Measurements from ENCODE around the gene PUS1.
"Not testable (repeated sequence)": the region's sequence is repeated elsewhere in the genome, so short reads cannot be mapped to it uniquely, and the experiment has no call there.

PUS1 gene

GRCh38 chr12:131944601-131945251 lies 15.7 kb downstream of the PUS1 start:
- in situ Hi-C loops (cut with HindIII; ENCODE audit: low sequenced_read_pairs), result no loop called here

GRCh38 chr12:131946757-131947156 lies 17.7 kb downstream of the PUS1 start:
- in situ Hi-C loops (cut with HindIII; ENCODE audit: low sequenced_read_pairs), result no loop called here
- no peak for DNase-seq (ENCODE audit: low read depth, low spot score)

More at GRCh38 chr12:131944601-131945251, 15.7 kb downstream of the PUS1 start:
- no peak for DNase-seq (ENCODE audit: low read depth, low spot score)
- TF ChIP-seq, protein P1, sequence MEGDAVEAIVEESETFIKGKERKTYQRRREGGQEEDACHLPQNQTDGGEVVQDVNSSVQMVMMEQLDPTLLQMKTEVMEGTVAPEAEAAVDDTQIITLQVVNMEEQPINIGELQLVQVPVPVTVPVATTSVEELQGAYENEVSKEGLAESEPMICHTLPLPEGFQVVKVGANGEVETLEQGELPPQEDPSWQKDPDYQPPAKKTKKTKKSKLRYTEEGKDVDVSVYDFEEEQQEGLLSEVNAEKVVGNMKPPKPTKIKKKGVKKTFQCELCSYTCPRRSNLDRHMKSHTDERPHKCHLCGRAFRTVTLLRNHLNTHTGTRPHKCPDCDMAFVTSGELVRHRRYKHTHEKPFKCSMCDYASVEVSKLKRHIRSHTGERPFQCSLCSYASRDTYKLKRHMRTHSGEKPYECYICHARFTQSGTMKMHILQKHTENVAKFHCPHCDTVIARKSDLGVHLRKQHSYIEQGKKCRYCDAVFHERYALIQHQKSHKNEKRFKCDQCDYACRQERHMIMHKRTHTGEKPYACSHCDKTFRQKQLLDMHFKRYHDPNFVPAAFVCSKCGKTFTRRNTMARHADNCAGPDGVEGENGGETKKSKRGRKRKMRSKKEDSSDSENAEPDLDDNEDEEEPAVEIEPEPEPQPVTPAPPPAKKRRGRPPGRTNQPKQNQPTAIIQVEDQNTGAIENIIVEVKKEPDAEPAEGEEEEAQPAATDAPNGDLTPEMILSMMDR (IDR thresholded peaks at IDR 0.05; ENCODE audit: low read depth, low read length), result no peak
- H3K4me3 ChIP-seq (ENCODE audit: low read depth, low read length), result no peak overlapping the region

GRCh38 chr12:131947482-131948027 lies 18.5 kb downstream of the PUS1 start:
- TF ChIP-seq, protein P1 (IDR thresholded peaks at IDR 0.05; ENCODE audit: low read depth, low read length), result no peak
- DNase-seq (ENCODE audit: low read depth, low spot score), result no peak
- in situ Hi-C loops (cut with HindIII; ENCODE audit: low sequenced_read_pairs), result no loop called here
- H3K4me3 ChIP-seq (ENCODE audit: low read depth, low read length), result no peak overlapping the region

More at GRCh38 chr12:131946757-131947156, 17.7 kb downstream of the PUS1 start:
- H3K4me3 ChIP-seq (ENCODE audit: low read depth, low read length), result no peak overlapping the region
- TF ChIP-seq, protein P1 (IDR thresholded peaks at IDR 0.05; ENCODE audit: low read depth, low read length), result no peak

GRCh38 chr12:131948166-131948712 lies 19.2 kb downstream of the PUS1 start:
- no peak overlapping the region for H3K4me3 ChIP-seq (ENCODE audit: low read depth, low read length)
- in situ Hi-C loops (cut with HindIII; ENCODE audit: low sequenced_read_pairs), result no loop called here
- TF ChIP-seq, protein P1 (IDR thresholded peaks at IDR 0.05; ENCODE audit: low read depth, low read length), result no peak
- DNase-seq (ENCODE audit: low read depth, low spot score), result no peak

DNA sequence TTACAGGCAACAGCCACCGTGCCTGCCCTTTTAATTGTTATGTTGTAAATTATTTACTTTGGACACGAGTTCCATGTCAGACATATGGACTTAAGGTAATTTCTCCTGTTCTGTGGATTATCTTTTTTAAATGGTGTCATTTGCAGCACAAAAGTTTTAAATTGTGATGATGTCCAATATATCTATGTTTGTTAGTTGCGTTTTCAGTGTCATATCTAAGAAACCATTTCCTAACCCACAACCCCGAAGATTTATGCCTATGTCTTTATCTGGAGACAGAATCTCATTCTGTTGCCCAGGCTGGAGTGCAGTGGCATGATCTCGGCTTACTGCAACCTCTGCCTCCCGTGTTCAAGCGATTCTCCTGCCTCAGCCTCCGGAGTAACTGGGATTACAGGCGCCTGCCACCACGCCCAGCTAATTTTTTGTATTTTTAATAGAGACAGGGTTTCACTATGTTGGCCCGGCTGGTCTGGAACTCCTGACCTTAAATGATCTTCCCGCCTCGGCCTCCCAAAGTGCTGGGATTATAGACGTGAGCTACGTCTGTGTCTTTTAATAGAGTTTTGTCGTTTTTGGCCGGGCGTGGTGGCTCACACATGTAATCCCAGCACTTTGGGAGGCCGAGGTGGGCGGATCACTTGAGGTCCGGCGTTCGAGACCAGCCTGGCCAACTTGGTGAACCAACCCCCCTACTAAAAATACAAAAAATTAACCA lies 19.8 kb downstream of the PUS1 start:
- DNase-seq (ENCODE audit: low read depth, low spot score); in situ Hi-C loops (cut with HindIII; ENCODE audit: low sequenced_read_pairs): not testable (repeated sequence)
- H3K4me3 ChIP-seq (ENCODE audit: low read depth, low read length), result peak overlapping the region; percentile 35

DNA sequence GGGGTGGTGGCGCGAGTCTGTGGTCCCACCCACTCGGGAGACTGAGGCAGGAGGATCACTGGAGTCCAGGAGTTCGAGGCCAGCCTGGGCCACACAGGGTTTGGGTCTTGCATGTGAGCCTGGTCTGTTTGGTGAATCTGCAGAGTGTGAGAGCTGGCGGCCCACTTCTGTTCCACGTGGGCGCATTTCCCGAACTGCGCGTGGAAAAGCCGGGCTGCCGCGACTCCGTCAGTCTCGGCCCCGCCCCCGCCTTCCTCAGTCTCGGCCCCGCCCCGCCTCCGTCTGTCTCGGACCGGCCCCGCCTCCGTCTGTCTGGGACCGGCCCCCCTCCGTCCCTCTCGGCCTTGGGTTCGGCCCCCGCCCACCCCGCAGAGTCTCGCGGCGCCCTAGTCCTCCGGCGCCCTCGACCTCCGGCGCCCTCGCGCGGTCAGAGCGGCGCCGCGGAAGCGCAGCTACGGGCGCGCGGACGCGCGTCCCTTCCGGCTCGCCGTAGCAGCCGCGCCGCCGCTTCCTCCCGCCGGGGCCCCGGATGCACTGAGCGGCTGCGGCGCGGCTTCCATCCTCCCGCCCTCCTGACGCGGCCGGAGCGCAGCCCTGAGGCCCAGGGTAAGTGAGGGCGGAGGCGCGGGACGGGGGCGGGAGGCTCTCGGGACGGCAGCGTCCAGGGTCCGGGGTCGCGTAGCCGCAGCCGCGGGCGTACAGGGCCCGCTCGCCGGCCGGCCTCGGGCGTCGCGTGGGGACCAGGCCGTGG lies 20.5 kb downstream of the PUS1 start, which contains the start of gene EP400:
Gene EP400, plus strand, starts transcription at position 512 of the 751 bp plus-strand sequence. CDS start 10,678 bp downstream, outside the sequence.
- H3K4me3 ChIP-seq (ENCODE audit: low read depth, low read length), result peak within 1 kb of the TSS; percentile 90
- in situ Hi-C loops (cut with HindIII; ENCODE audit: low sequenced_read_pairs), result no loop called here
- DNase-seq (ENCODE audit: low read depth, low spot score), result peak; percentile 93
- TF ChIP-seq, protein P1 (IDR thresholded peaks at IDR 0.05; ENCODE audit: low read depth, low read length), result peak; percentile 21
